ENCODE results near the gene ST8SIA2.

DNA sequence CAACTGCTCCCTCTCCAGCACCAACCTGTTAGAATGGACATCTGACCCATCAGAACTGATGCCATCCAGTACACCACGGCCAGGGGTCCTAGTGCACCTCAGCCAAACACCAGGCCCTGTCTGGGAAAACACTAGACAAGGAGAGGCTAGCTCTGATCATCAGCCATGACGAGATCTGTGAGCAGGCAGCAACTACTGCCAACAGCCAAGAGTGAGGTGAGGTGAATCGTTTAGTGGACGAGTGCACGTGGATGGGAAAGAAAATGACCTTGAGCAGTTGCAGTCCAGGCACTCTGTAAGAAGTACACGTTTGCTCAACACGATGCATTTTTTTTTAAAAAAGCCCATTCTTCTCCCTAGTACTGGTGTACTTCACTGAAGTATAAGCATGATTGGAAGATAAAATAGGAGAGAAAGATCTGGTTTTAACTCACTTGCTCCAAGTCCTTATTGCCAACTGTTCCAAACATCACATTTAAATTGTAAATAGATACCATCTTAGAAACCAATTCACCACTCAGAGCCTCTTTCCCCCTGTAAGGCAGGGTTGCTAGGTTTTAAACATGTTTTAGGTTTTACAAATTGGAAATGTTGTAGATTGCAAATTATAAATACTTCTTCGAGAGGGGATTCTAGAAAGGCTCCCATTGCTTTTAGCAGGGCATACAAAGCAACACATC lies 5.7 kb downstream of the ST8SIA2 start:
- TF ChIP-seq EZH2 (IDR thresholded peaks at IDR 0.05) (no peak), POLR2AphosphoS5 (IDR thresholded peaks at IDR 0.05; ENCODE audit: borderline replicate concordance, low read depth, low read length) (no peak)

Data from SK-N-MC (cell line).